Raji (cell line): Measurements from ENCODE around the gene GSTP1.

Experiments used
- POLR2A ChIP-seq: IDR thresholded peaks from 2 replicates; pipeline ENCODE4 v1.6.1; 2011; ENCODE audit warnings: low read depth, low read length, control low read depth; ENCODE audit not compliant: insufficient read depth

The GSTP1 gene

DNA sequence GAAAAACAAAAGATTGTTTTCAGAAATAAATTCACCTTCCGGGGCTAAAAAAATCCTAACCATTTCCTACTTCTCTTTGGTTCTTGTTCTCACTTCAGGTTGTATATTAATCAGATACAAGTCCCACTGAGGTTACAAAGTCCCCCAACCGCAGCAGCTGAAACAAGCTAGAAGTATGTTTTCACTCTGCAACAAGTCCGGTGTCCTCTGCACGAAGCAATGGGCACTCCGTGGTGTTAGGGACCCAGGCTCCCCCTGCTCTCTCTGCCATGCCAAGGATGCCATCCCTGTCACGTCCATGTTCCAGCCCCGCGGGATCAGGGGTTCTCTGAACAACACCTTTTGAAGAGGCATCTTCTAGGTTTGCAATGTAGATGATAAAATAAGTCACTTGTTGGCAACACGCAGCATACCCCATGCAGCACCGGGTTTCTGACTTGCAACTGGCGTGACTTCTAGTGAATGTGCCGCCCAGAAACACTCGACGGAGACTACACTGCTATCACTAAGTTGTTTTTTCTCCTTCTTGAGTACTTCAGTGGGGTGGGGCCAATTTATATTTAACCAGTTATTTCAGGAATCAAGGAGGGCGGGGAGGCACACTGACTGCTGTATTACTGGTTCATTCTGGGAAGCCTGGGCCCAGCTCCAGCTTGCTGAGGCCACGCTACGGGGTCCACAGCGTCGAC, 25.4 kb upstream of the GSTP1 start:
- no peak for TF ChIP-seq POLR2A

DNA sequence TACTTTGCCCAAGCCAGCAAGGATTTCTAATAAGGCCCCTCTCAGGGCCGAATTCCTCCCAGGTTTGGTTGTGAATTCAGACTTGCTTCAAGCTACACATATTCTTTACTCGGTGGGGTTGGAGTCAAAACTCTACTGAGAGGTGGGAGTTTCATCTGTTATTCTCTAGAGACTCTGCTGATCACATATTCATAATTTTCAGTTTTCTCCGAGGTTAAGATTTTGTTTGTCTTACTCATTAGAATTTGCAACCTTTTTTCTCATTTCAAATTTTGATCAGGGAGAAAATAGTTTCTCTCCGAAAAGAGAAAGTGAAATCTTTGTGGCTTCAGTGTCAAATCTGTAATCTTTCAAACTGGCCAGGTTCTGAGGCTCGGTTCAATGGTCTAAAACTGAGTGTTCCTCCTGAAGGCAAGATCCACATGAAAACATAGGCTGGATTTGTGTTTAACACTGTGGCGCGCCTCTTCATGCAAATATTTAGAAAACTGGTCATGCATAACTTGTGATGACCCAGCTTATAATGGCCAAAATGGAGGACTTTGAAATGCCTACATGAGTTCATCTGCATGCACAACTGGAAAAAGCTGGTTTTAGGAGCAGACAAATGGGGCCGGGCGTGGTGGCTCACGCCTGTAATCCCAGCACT, 21.5 kb upstream of the GSTP1 start:
- no peak for TF ChIP-seq POLR2A

DNA sequence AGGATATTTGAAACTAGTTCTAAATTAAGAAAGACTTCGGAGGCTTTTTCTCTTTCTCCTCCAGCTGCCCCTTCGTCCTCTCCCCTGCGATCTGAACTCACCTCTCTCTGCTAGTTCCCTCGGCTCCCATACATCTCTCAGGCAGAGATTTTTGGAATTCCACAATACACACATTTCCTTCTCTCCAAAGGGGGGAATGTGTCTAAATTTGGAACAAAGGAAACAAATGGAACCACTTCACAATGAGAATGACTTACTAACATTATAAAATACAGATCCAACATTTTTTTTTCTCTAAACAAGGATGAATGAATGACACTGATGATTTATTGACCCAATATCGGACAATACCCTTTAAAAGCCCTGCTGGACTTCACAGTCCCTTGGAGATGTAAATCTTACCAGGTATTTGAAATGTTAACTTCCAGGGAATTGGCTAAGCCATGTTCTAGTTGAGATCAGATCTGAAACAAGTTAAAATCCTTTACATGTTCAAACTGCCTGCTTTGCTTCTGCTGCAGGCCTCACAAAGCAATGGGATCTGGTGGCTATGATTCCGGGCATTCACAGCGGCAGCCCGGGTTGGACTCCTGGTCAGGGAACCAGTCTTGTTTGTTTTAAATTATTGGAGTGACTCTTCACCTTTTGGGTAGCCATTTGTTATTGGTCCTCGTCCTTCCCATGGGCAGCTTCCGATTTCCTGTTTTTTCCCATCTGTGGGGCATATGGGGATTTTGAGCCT, 20.5 kb upstream of the GSTP1 start:
- TF ChIP-seq POLR2A, result no peak

DNA sequence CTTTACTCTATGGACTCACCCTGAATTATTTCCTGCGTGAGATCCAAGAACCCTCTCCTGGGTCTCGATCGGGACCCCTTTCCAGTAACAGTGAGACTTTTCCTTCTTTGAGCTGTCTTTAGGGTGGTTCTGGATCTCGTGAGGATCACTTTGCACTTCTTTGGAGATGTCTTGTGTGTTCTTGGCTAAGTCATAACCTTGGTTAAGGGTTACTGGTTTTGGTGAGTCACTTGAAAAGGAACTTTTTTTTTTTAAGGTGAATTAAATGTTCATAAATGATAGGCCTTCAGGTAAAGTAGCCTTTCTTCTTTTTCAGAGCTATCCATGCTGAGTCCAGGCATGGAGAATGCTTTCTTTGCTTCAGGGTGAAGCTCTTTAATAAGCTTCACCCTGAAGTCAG, 19.4 kb upstream of the GSTP1 start:
- TF ChIP-seq POLR2A, result no peak

DNA sequence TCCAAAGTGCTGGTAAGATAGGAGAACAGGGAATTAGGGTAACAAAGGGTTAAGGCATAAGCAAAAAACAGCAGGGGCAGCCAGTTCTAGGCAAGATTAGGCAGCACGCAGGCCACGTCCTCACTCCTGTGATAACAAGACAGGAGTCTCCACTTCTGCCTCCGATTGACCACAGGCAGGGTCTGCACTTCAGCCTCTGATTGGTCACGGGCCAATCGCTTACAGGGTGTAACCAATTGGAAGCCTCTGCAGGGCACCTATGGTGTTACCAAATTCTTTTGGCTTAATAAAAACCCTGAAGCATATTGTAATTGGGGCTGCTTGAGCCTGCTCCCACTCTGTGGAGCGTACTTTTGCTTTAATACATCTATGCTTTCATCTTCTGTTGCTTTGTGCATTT, 12.2 kb upstream of the GSTP1 start:
- TF ChIP-seq POLR2A, result no peak

DNA sequence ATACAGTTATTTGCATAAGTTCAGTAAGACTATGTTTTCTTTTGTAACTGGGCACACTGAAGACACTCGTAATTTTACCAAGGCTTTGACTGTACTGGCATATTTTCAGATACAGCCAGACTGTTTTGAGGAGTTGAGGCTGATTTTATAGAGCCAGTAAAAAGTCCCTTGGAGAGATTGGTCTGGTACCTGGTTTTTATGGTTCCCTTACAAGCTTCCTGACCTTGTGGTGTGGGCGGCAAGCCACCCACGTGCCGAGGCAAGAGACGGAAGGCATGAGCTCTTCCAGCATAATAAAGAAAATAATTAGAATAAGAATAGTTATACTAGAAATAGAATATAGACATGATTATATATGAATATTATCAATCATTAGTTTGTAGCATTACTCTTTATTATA, 11.3 kb upstream of the GSTP1 start:
- no peak for TF ChIP-seq POLR2A

DNA sequence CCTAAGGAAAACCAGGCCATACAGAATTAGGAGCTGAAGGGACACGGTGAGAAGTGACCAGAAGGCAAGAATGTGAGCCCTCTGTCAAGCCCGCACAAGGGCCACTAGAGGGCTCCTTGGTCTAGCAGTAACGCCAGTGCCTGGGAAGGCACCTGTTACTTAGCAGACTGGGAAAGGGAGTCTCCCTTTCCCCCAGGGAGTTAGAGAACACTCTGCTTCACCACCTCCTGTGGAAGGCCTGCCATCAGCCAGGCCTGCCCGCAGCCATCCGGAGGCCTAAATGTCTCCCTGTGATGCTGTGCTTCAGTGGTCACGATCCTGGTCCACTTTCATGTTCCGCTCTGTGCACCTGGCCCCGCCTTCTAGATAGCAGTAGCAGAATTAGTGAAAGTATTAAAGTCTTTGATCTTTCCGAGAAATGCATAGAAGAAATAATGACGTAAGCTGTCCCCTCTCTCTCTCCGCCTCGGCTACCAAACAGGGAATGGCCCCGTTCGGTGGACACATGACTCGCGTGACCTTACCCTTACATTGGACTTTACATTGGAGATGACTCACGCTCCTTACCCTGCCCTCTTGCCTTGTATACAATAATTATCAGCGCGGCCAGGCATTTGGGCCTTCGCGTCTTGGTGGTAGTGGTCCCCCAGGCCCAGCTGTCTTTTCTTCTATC, 10.7 kb upstream of the GSTP1 start:
- TF ChIP-seq POLR2A, result no peak

DNA sequence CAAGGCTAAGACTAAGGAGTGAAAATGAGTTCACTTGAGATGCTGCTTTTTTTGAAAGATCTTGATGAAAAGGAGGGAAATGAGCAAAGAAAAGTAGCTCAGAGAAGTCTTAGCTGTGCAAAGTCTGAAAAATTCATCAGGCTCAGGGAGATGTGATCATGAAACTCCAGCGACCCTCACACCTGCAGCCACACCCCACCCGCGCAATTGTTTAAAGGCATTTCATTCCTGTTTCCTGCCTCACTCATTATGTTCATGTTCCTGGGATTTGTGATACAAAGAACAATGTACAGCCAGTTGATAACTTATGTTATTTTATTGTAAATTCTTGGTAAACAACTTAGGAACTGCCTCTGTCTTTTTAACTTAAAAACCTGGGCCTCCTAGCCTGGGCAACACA, 8.7 kb upstream of the GSTP1 start:
- no peak for TF ChIP-seq POLR2A

DNA sequence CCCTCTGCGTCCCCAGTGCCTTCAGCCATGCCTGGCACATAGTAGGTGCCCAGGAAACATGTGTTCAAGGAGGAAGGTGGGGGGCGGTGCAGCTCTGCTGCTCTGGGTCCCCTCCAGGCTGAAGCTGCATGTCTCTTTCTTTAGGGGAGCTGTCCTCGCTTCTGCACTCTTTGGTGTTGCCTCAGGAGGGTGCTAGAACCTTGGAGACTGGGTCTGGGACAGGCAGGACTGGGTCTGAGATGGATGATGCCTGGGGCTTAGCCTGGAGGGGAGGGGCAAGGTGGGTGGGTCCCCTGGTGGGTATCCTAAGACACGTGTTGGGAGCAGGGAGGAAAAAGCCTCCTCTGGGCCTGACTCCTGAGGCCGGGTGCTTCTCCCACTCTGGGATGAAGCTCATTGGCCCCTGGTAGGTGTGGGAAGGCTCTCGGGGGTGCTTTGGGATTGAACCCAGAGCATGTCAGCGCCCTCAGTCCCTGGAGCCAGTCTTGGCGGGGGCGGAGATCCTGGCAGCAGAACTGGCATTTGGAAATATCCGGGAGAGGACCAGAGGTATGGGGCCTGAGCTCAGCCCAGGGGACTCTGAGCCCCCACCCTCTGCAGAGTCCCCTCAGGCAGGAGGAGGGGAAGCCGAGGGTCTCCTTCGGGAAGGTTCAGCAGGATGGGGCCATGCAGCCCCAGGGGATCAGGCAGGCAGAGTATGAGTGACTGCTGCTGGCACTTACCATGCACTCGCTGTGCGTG, 6.7 kb upstream of the GSTP1 start:
- no peak for TF ChIP-seq POLR2A

DNA sequence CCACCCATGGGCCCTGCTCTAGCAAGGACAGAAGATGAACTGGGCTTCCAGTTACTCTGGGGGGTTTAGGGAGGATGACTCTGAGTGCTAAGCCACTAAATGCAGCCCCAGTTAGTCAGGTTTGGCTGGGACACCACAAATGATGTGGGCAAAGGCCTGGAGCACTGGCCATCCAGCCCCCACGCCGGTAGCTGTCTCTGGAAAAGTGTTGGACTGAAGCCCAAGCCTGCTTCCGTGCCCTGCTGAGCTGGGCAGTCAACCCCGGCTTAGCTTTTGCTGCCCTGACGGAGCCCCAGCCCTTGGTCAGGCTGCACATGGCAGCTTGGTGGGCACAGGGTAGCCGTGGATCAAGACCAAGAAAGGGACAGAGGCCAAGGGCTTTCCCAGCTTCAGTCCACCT, 5.7 kb upstream of the GSTP1 start:
- no peak for TF ChIP-seq POLR2A

DNA sequence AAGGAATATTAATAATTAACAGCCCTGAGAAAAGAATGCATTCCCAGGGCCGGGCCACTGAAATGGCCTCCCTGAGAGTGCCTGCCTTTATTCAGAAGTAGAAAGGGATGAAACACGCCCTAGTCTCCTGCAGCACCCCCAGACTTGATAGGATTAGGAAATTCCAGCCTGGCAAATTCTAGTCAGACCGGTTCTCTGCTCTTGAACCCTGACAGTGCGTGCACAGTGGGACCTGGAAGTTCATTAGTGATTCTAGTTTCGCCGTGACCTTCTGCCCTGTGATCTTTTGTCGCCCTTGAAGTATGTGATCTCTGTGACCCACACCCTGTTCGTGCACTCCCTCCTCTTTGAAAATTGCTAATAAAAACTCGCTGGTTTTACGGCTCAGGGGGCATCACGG, 2.1 kb upstream of the GSTP1 start:
- no peak for TF ChIP-seq POLR2A

DNA sequence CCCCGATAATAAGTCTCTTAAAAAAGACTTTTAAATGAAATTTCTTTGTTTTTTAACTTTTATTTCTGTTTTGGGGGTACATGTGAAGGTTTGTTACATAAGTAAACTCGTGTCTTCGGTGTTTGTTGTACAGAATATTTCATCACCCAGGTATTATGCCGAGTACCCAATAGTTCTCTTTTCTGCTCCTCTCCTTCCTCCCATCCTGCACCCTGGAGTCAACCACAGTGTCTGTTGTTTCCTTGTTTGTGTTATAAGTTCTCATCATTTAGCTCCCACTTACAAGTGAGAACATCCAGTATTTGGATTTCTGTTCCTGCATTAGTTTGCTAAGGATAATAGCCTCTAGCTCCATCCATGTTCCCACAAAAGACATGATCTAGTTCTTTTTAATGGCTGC, 1.6 kb upstream of the GSTP1 start:
- no peak for TF ChIP-seq POLR2A

DNA sequence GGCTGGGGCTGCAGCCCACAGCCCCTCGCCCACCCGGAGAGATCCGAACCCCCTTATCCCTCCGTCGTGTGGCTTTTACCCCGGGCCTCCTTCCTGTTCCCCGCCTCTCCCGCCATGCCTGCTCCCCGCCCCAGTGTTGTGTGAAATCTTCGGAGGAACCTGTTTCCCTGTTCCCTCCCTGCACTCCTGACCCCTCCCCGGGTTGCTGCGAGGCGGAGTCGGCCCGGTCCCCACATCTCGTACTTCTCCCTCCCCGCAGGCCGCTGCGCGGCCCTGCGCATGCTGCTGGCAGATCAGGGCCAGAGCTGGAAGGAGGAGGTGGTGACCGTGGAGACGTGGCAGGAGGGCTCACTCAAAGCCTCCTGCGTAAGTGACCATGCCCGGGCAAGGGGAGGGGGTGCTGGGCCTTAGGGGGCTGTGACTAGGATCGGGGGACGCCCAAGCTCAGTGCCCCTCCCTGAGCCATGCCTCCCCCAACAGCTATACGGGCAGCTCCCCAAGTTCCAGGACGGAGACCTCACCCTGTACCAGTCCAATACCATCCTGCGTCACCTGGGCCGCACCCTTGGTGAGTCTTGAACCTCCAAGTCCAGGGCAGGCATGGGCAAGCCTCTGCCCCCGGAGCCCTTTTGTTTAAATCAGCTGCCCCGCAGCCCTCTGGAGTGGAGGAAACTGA, 731 bp downstream of the GSTP1 start:
- TF ChIP-seq POLR2A, result no peak
